Measurements from ENCODE around the gene ATG9B.

ATG9B gene

DNA sequence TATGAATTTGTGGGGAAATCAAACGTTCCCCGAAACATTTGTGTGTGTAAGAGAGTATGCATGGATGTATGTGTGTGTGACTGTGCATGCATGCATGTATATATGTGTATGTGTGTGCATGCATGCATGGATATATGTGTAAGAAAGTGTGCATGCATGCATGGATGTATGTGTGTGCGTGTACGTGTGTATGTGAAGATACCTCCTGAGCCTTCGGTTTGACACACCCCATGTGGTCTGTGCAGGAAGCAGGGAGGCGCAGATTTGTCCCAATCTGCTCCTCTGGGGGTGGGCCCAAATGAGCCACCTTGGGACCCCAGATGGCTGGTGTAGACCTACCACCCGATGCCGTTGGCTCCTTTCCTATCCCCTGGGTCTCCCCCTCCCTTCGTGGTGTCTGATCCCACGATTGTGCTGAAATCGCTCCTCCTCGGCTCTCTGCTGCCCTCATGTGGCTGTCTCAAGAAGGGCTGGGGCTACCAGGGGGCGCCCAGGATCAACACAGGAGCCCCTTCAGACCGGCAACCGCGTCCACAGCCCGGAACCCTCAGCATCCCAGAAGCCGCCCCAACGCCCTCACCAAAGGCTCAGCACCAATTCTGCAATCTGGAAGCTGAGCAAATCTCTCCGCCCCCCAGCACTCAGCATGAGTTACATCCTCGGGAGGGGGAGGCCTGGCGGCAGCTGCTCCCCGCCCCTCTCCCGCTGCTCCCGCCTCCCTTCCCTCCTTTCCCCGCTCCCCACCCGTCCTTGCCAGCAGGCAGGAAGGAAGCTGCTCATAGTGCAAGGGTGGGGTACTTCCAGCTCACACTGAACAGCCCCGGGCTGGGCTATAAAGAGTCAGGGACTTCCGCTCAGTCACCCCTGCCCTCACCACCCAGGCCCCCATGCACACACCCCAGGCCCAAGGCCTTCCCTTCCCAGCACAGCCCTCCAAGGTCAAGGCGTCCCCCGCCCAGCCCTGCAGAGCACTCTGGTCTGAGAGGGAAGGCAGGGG is 35.8 kb downstream of the ATG9B start:
- no peak overlapping the region for H2AFZ ChIP-seq (ENCODE audit: low read length)
- peaks cover 49% of the 10 kb centered on the region for H3K27me3 ChIP-seq (replicated peaks; ENCODE audit: insufficient read depth, low read length)
- peak overlapping the region; percentile 30; the same call in 1 of the 2 replicates for H3K4me2 ChIP-seq (ENCODE audit: low read depth, low read length)

DNA sequence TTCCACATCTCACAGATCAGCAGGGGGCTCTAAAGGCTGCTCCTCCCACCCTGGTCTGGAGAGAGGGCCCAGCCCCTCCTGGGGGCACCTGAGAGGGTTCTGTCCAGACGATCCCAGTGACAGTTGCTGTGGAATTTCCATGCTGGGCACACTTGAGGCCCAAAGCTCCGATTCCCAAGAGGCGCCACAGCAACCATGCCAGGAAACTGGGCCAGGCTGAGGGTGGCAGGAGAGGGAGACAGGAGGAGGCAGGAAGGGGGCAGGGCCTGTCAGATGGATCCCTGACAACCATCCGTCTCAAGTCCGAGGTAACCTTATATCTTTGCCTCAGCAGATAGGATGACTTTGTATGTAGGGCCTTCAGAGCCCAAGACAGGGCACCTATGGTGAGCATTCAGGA is 37.7 kb downstream of the ATG9B start:
- Histone ChIP-seq H3K36me3 (replicated peaks; ENCODE audit: insufficient read depth, low read length) (no peaks in the 10 kb centered on the region), H3K4me3 (ENCODE audit: low read length) (no peak overlapping the region)
- DNase-seq, result no peak

More for the DNA sequence above, 35.8 kb downstream of the ATG9B start:
- H3K36me3 ChIP-seq (replicated peaks; ENCODE audit: insufficient read depth, low read length), result no peaks in the 10 kb centered on the region
- no peaks in the 10 kb centered on the region for H3F3A ChIP-seq (ENCODE audit: insufficient read depth, low read length)
- H3K27ac ChIP-seq (ENCODE audit: low read length), result no peak overlapping the region
- H4K20me1 ChIP-seq (ENCODE audit: insufficient read depth, low read length), result no peaks in the 10 kb centered on the region; the same call in 1 of the 2 replicates
- DNase-seq, result peak; percentile 53
- no peaks in the 10 kb centered on the region for H3K9me3 ChIP-seq (replicated peaks; ENCODE audit: insufficient read depth, low read length)
- no peaks in the 10 kb centered on the region for H3K79me2 ChIP-seq (ENCODE audit: low read length)
- TF ChIP-seq EZH2phosphoT487 (IDR thresholded peaks at IDR 0.05; ENCODE audit: low read length) (no peak), CTCF (IDR thresholded peaks at IDR 0.05; ENCODE audit: low read length) (peak; percentile 96), EZH2 (optimal IDR thresholded peaks at IDR 0.05; ENCODE audit: low read depth, low read length) (no peak)
- H3K4me3 ChIP-seq (ENCODE audit: low read length), result no peak overlapping the region
- H3K9me2 ChIP-seq (replicated peaks; ENCODE audit: insufficient read depth, low read length), result no peaks in the 10 kb centered on the region
- H3K9ac ChIP-seq (ENCODE audit: low read length), result no peak overlapping the region
- H3K4me1 ChIP-seq (ENCODE audit: low read length), result no peaks in the 10 kb centered on the region

DNA sequence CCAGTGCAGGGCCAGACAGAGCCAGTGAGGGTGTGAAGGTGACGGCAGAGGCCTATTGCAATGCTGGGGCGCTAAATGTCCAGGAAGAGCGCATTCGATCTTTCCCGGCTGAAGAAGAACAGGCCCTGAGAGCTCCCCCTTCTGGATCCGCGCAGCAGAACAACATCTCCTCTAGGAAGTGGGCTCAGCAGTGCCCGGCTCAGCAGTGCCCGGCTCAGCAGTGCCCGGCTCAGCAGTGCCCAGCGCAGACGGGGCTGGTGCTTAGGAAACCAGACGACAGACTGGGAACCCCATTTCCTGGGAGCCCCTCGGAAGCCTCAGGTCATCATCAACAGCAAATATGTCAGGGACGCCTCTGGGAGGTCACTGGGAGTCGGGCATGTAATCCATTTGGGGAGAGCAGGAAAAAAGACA is 38.2 kb downstream of the ATG9B start:
- no peaks in the 10 kb centered on the region for H3F3A ChIP-seq (ENCODE audit: insufficient read depth, low read length)
- TF ChIP-seq EZH2phosphoT487 (IDR thresholded peaks at IDR 0.05; ENCODE audit: low read length), result no peak
- TF ChIP-seq EZH2 (optimal IDR thresholded peaks at IDR 0.05; ENCODE audit: low read depth, low read length), result no peak
- TF ChIP-seq CTCF (IDR thresholded peaks at IDR 0.05; ENCODE audit: low read length), result peak; percentile 85
- H3K36me3 ChIP-seq (replicated peaks; ENCODE audit: insufficient read depth, low read length), result no peaks in the 10 kb centered on the region
- peak overlapping the region; percentile 10; the same call in 1 of the 2 replicates for H3K4me2 ChIP-seq (ENCODE audit: low read depth, low read length)
- no peak overlapping the region for H3K9ac ChIP-seq (ENCODE audit: low read length)
- H3K4me3 ChIP-seq (ENCODE audit: low read length), result no peak overlapping the region
- H4K20me1 ChIP-seq (ENCODE audit: insufficient read depth, low read length), result no peaks in the 10 kb centered on the region; the same call in 1 of the 2 replicates
- H2AFZ ChIP-seq (ENCODE audit: low read length), result no peak overlapping the region
- no peaks in the 10 kb centered on the region for H3K4me1 ChIP-seq (ENCODE audit: low read length)
- H3K79me2 ChIP-seq (ENCODE audit: low read length), result no peaks in the 10 kb centered on the region
- H3K27me3 ChIP-seq (replicated peaks; ENCODE audit: insufficient read depth, low read length), result peaks cover 69% of the 10 kb centered on the region
- no peak overlapping the region for H3K27ac ChIP-seq (ENCODE audit: low read length)
- H3K9me3 ChIP-seq (replicated peaks; ENCODE audit: insufficient read depth, low read length), result no peaks in the 10 kb centered on the region
- no peaks in the 10 kb centered on the region for H3K9me2 ChIP-seq (replicated peaks; ENCODE audit: insufficient read depth, low read length)
- DNase-seq, result peak; percentile 73

More for the DNA sequence above, 37.7 kb downstream of the ATG9B start:
- Histone ChIP-seq H4K20me1 (ENCODE audit: insufficient read depth, low read length) (no peaks in the 10 kb centered on the region; the same call in 1 of the 2 replicates), H3K4me1 (ENCODE audit: low read length) (no peaks in the 10 kb centered on the region), H3K9me2 (replicated peaks; ENCODE audit: insufficient read depth, low read length) (no peaks in the 10 kb centered on the region), H3K4me2 (ENCODE audit: low read depth, low read length) (no peak overlapping the region), H3K27ac (ENCODE audit: low read length) (no peak overlapping the region), H3F3A (ENCODE audit: insufficient read depth, low read length) (no peaks in the 10 kb centered on the region), H3K79me2 (ENCODE audit: low read length) (no peaks in the 10 kb centered on the region), H3K9me3 (replicated peaks; ENCODE audit: insufficient read depth, low read length) (no peaks in the 10 kb centered on the region), H3K9ac (ENCODE audit: low read length) (no peak overlapping the region), H2AFZ (ENCODE audit: low read length) (no peak overlapping the region), H3K27me3 (replicated peaks; ENCODE audit: insufficient read depth, low read length) (peaks cover 64% of the 10 kb centered on the region)
- no peak for TF ChIP-seq CTCF (IDR thresholded peaks at IDR 0.05; ENCODE audit: low read length)
- TF ChIP-seq EZH2 (optimal IDR thresholded peaks at IDR 0.05; ENCODE audit: low read depth, low read length), result no peak
- TF ChIP-seq EZH2phosphoT487 (IDR thresholded peaks at IDR 0.05; ENCODE audit: low read length), result no peak

Measured in MM.1S (cell line).